ENCODE results near the gene SBF1. TPM values are rescaled to one million over a fixed set of nuclear protein-coding genes. Genes with fewer than 3 reads are reported as not detected.

Gene SBF1
- total RNA-seq, 1 experiment from 2014 or later, result 48.5 TPM

GRCh38 chr22:50422961-50423815 is 51.6 kb downstream of the SBF1 start:
- H3K4me1 ChIP-seq (ENCODE audit: insufficient read depth, low read length), result no peaks in the 10 kb centered on the region
- H3K27me3 ChIP-seq (ENCODE audit: low read length), result no peaks in the 10 kb centered on the region
- no TSS peak for BruUV-seq (replicated peaks)
- ChIA-PET POLR2A (ENCODE audit: unreplicated experiment) (no interaction called here), CTCF (no interaction called here)
- intact Hi-C loops (cut with micrococcal nuclease), result no loop called here
- no peaks in the 10 kb centered on the region for H3K79me2 ChIP-seq (ENCODE audit: low read length)
- H4K20me1 ChIP-seq (ENCODE audit: low read length), result no peaks in the 10 kb centered on the region
- H3K9me3 ChIP-seq (ENCODE audit: low read length), result no peaks in the 10 kb centered on the region
- H3K9ac ChIP-seq (ENCODE audit: low read length), result no peak overlapping the region
- no peaks in the 10 kb centered on the region for H3F3A ChIP-seq (ENCODE audit: low read length, unreplicated experiment)
- no peak overlapping the region for H2AFZ ChIP-seq (ENCODE audit: low read length)
- H3K36me3 ChIP-seq (ENCODE audit: low read depth, low read length), result peaks cover under 1% of the 10 kb centered on the region; the same call in 1 of the 2 replicates
- no peak overlapping the region for H3K4me2 ChIP-seq (ENCODE audit: low read length)
- ATAC-seq (no peak), DNase-seq (no peak)
- H3K9me2 ChIP-seq (replicated peaks; ENCODE audit: low read length), result no peaks in the 10 kb centered on the region
- no peak overlapping the region for H3K27ac ChIP-seq (ENCODE audit: low read length)
- H3K4me3 ChIP-seq (ENCODE audit: low read length), result no peak overlapping the region
- TF ChIP-seq CTCF (conservative IDR thresholded peaks at IDR 0.05; ENCODE audit: low read depth, low read length) (no peak), EZH2 (IDR thresholded peaks at IDR 0.05; ENCODE audit: low read length, unreplicated experiment) (no peak), EZH2phosphoT487 (IDR thresholded peaks at IDR 0.05; ENCODE audit: borderline replicate concordance, low read length) (no peak)

- H3F3A ChIP-seq (ENCODE audit: low read length, unreplicated experiment), result no peaks in the 10 kb centered on the region
- no peaks in the 10 kb centered on the region for H3K9me3 ChIP-seq (ENCODE audit: low read length)
- H3K9me2 ChIP-seq (replicated peaks; ENCODE audit: low read length), result no peaks in the 10 kb centered on the region
- DNase-seq (no peak), ATAC-seq (no peak)
- H2AFZ ChIP-seq (ENCODE audit: low read length), result no peak overlapping the region
- POLR2A ChIA-PET (ENCODE audit: unreplicated experiment), result no interaction called here
- no peaks in the 10 kb centered on the region for H3K27me3 ChIP-seq (ENCODE audit: low read length)
- TF ChIP-seq EZH2phosphoT487 (IDR thresholded peaks at IDR 0.05; ENCODE audit: borderline replicate concordance, low read length) (no peak), CTCF (conservative IDR thresholded peaks at IDR 0.05; ENCODE audit: low read depth, low read length) (no peak), EZH2 (IDR thresholded peaks at IDR 0.05; ENCODE audit: low read length, unreplicated experiment) (no peak)
- H3K4me1 ChIP-seq (ENCODE audit: insufficient read depth, low read length), result no peaks in the 10 kb centered on the region
- no peak overlapping the region for H3K4me2 ChIP-seq (ENCODE audit: low read length)
- no peaks in the 10 kb centered on the region for H3K79me2 ChIP-seq (ENCODE audit: low read length)
- CTCF ChIA-PET, result no interaction called here
- H4K20me1 ChIP-seq (ENCODE audit: low read length), result no peaks in the 10 kb centered on the region
- no peak overlapping the region for H3K4me3 ChIP-seq (ENCODE audit: low read length)
- H3K9ac ChIP-seq (ENCODE audit: low read length), result no peak overlapping the region
- BruUV-seq (replicated peaks), result no TSS peak
- H3K36me3 ChIP-seq (ENCODE audit: low read depth, low read length), result peaks cover 4% of the 10 kb centered on the region; the same call in 1 of the 2 replicates
- no peak overlapping the region for H3K27ac ChIP-seq (ENCODE audit: low read length)
- intact Hi-C loops (cut with micrococcal nuclease), result no loop called here
These were observed 52.8 kb downstream of the SBF1 start for GRCh38 chr22:50422046-50422445.

GRCh38 chr22:50420581-50420980 is 54.3 kb downstream of the SBF1 start:
- Histone ChIP-seq H3K27ac (ENCODE audit: low read length) (no peak overlapping the region), H2AFZ (ENCODE audit: low read length) (no peak overlapping the region), H3K79me2 (ENCODE audit: low read length) (no peaks in the 10 kb centered on the region), H3K36me3 (ENCODE audit: low read depth, low read length) (peaks cover 7% of the 10 kb centered on the region), H4K20me1 (ENCODE audit: low read length) (no peaks in the 10 kb centered on the region), H3K9me2 (replicated peaks; ENCODE audit: low read length) (no peaks in the 10 kb centered on the region), H3K4me1 (ENCODE audit: insufficient read depth, low read length) (no peaks in the 10 kb centered on the region), H3K9me3 (ENCODE audit: low read length) (no peaks in the 10 kb centered on the region), H3K4me2 (ENCODE audit: low read length) (no peak overlapping the region), H3K27me3 (ENCODE audit: low read length) (no peaks in the 10 kb centered on the region), H3K4me3 (ENCODE audit: low read length) (no peak overlapping the region), H3K9ac (ENCODE audit: low read length) (no peak overlapping the region), H3F3A (ENCODE audit: low read length, unreplicated experiment) (no peaks in the 10 kb centered on the region)
- DNase-seq (no peak), ATAC-seq (no peak)
- TF ChIP-seq EZH2 (IDR thresholded peaks at IDR 0.05; ENCODE audit: low read length, unreplicated experiment) (no peak), CTCF (conservative IDR thresholded peaks at IDR 0.05; ENCODE audit: low read depth, low read length) (no peak), EZH2phosphoT487 (IDR thresholded peaks at IDR 0.05; ENCODE audit: borderline replicate concordance, low read length) (no peak)
- intact Hi-C loops (cut with micrococcal nuclease), result no loop called here
- ChIA-PET POLR2A (ENCODE audit: unreplicated experiment) (no interaction called here), CTCF (no interaction called here)
- no TSS peak for BruUV-seq (replicated peaks)

All from PC-3 (cell line).